HG03097 (cell line): ENCODE measurements around the gene IGSF23.
"Not testable (repeated sequence)": the region's sequence is repeated elsewhere in the genome, so short reads cannot be mapped to it uniquely, and the experiment has no call there.

Experiments
- ATAC-seq: cut with Tn5 transposase; IDR thresholded peaks from one replicate; pipeline ENCODE4 v1.9.1; 2021; ENCODE audit not compliant: unreplicated experiment, low FRiP score

Gene IGSF23

GRCh38 chr19:44585371-44586133, 27.8 kb upstream of the IGSF23 start:
- ATAC-seq = no peak

- ATAC-seq = no peak
Measured at GRCh38 chr19:44587963-44588770, 25.2 kb upstream of the IGSF23 start.

- no peak for ATAC-seq
Measured at GRCh38 chr19:44588771-44589112, 24.6 kb upstream of the IGSF23 start.

- no peak for ATAC-seq
Measured at GRCh38 chr19:44590245-44591059, 22.9 kb upstream of the IGSF23 start.

- ATAC-seq = not testable (repeated sequence)
Measured at GRCh38 chr19:44591340-44591993, 21.9 kb upstream of the IGSF23 start.

- no peak for ATAC-seq
Measured at GRCh38 chr19:44592451-44592890, 20.9 kb upstream of the IGSF23 start.

- no peak for ATAC-seq
Measured at GRCh38 chr19:44593294-44593693, 20.1 kb upstream of the IGSF23 start.

- ATAC-seq = not testable (repeated sequence)
Measured at GRCh38 chr19:44593866-44594266, 19.5 kb upstream of the IGSF23 start.

- no peak for ATAC-seq
Measured at GRCh38 chr19:44596428-44597130, 16.8 kb upstream of the IGSF23 start.

- ATAC-seq = no peak
Measured at GRCh38 chr19:44597131-44597491, 16.3 kb upstream of the IGSF23 start.

GRCh38 chr19:44598355-44598754, 15.0 kb upstream of the IGSF23 start:
- no peak for ATAC-seq

GRCh38 chr19:44598880-44599279, 14.5 kb upstream of the IGSF23 start:
- ATAC-seq = no peak

GRCh38 chr19:44600466-44600865, 12.9 kb upstream of the IGSF23 start:
- no peak for ATAC-seq

- ATAC-seq = no peak
Measured at GRCh38 chr19:44602081-44602480, 11.3 kb upstream of the IGSF23 start.

GRCh38 chr19:44603201-44603945, 10.0 kb upstream of the IGSF23 start:
- ATAC-seq = no peak

GRCh38 chr19:44604241-44604640, 9.1 kb upstream of the IGSF23 start:
- no peak for ATAC-seq

GRCh38 chr19:44605547-44605946, 7.8 kb upstream of the IGSF23 start:
- no peak for ATAC-seq

GRCh38 chr19:44607049-44607448, 6.3 kb upstream of the IGSF23 start:
- ATAC-seq = no peak

- ATAC-seq = no peak
Measured at GRCh38 chr19:44607917-44608316, 5.4 kb upstream of the IGSF23 start.
